Measurements from ENCODE around the gene COG1. TPM values are rescaled to one million over a fixed set of nuclear protein-coding genes. Genes with fewer than 3 reads are reported as not detected.
"Not testable (repeated sequence)": the region's sequence is repeated elsewhere in the genome, so short reads cannot be mapped to it uniquely, and the experiment has no call there.

COG1 gene
- total RNA-seq, 4 donors from 2014 or later, result 54.2 to 126 (median 69.1) TPM

GRCh38 chr17:73148540-73149334 lies 44.1 kb upstream of the COG1 start:
- 74 to 78% methylated on average over 5 to 6 of the region's 6 CpGs for WGBS, 2 donors (ENCODE audit: low coverage in 1 of 2)
- Histone ChIP-seq H3K9me3 (no peaks in the 10 kb centered on the region), H3K4me3 (no peak overlapping the region), H3K36me3 (no peaks in the 10 kb centered on the region), H3K27me3 (peaks cover 33% of the 10 kb centered on the region), H3K27ac (no peak overlapping the region), H3K4me1 (peaks cover 0 to 9% (median 3%) of the 10 kb centered on the region in 4 donors)
- DNase-seq, result no peak
- in situ Hi-C loops (cut with MboI; ENCODE audit: low pct_ligation_motif_present in 1 of 4, low pct_unique_long_range_greater_than_20kb in 1 of 4, low sequenced_read_pairs in 3 of 4), result no loop called here
- TF ChIP-seq EP300 (IDR thresholded peaks at IDR 0.05; ENCODE audit: low read depth), result no peak
- TF ChIP-seq POLR2AphosphoS5 (IDR thresholded peaks at IDR 0.05), result no peak
- no peak for TF ChIP-seq POLR2A (IDR thresholded peaks at IDR 0.05)
- TF ChIP-seq CTCF (IDR thresholded peaks at IDR 0.05), result no peak
- intact Hi-C loops (cut with DNase I; ENCODE audit: low total_unique reads), result no loop called here

- not testable (repeated sequence) for H3K9me3 ChIP-seq, H3K4me3 ChIP-seq, H3K36me3 ChIP-seq, DNase-seq, H3K27ac ChIP-seq
- intact Hi-C loops (cut with DNase I; ENCODE audit: low total_unique reads) (loop anchor here (10.0 kb wide), 1 partner anchor 426 kb away; no protein-coding TSS in a partner anchor), in situ Hi-C loops (cut with MboI; ENCODE audit: low pct_ligation_motif_present in 1 of 4, low pct_unique_long_range_greater_than_20kb in 1 of 4, low sequenced_read_pairs in 3 of 4) (loop anchor here in 3 of 4 donors (10.0 to 25.0 kb wide), 3 partner anchors 163 to 588 kb away; no protein-coding TSS in a partner anchor)
- peaks cover 0 to 10% (median 3%) of the 10 kb centered on the region in 4 donors for H3K4me1 ChIP-seq
- H3K27me3 ChIP-seq, result peaks cover 41% of the 10 kb centered on the region
- 40 to 56% methylated on average over 8 to 14 of the region's 14 CpGs for WGBS, 2 donors (ENCODE audit: low coverage in 1 of 2)
Measured at GRCh38 chr17:73150622-73151300, 42.1 kb upstream of the COG1 start.

GRCh38 chr17:73151916-73152632 lies 40.8 kb upstream of the COG1 start:
- H3K27ac ChIP-seq, result no peak overlapping the region
- peaks cover 46% of the 10 kb centered on the region for H3K27me3 ChIP-seq
- TF ChIP-seq CTCF (IDR thresholded peaks at IDR 0.05) (no peak), EP300 (IDR thresholded peaks at IDR 0.05; ENCODE audit: low read depth) (no peak), POLR2A (IDR thresholded peaks at IDR 0.05) (no peak), POLR2AphosphoS5 (IDR thresholded peaks at IDR 0.05) (no peak)
- no peak overlapping the region for H3K4me3 ChIP-seq
- no peaks in the 10 kb centered on the region for H3K36me3 ChIP-seq
- 15 to 42% methylated on average over 4 to 9 of the region's 9 CpGs for WGBS, 2 donors (ENCODE audit: low coverage in 1 of 2)
- no peaks in the 10 kb centered on the region for H3K9me3 ChIP-seq
- no peak for DNase-seq
- intact Hi-C loops (cut with DNase I; ENCODE audit: low total_unique reads) (loop anchor here (10.0 kb wide), 1 partner anchor 427 kb away; no protein-coding TSS in a partner anchor), in situ Hi-C loops (cut with MboI; ENCODE audit: low pct_ligation_motif_present in 1 of 4, low pct_unique_long_range_greater_than_20kb in 1 of 4, low sequenced_read_pairs in 3 of 4) (loop anchor here in 3 of 4 donors (10.0 to 25.0 kb wide), 3 partner anchors 165 to 590 kb away; no protein-coding TSS in a partner anchor)
- peaks cover 0 to 18% (median 3%) of the 10 kb centered on the region in 4 donors for H3K4me1 ChIP-seq

- Histone ChIP-seq H3K27ac (no peak overlapping the region), H3K27me3 (peaks cover 45% of the 10 kb centered on the region), H3K36me3 (no peaks in the 10 kb centered on the region), H3K4me3 (no peak overlapping the region), H3K4me1 (peaks cover 0 to 18% (median 3%) of the 10 kb centered on the region in 4 donors), H3K9me3 (no peaks in the 10 kb centered on the region)
- intact Hi-C loops (cut with DNase I; ENCODE audit: low total_unique reads) (loop anchor here (10.0 kb wide), 1 partner anchor 431 kb away; no protein-coding TSS in a partner anchor), in situ Hi-C loops (cut with MboI; ENCODE audit: low pct_ligation_motif_present in 1 of 4, low pct_unique_long_range_greater_than_20kb in 1 of 4, low sequenced_read_pairs in 3 of 4) (loop anchor here in 3 of 4 donors (10.0 to 25.0 kb wide), 3 partner anchors 168 to 593 kb away; no protein-coding TSS in a partner anchor)
- 68% methylated on average over 15 of the region's 15 CpGs; no CpG with 5 or more reads in 1 of the 2 donors for WGBS, 2 donors (ENCODE audit: low coverage in 1 of 2)
- TF ChIP-seq POLR2AphosphoS5 (IDR thresholded peaks at IDR 0.05) (no peak), POLR2A (IDR thresholded peaks at IDR 0.05) (no peak), EP300 (IDR thresholded peaks at IDR 0.05; ENCODE audit: low read depth) (no peak), CTCF (IDR thresholded peaks at IDR 0.05) (no peak)
- DNase-seq, result no peak
Measured at GRCh38 chr17:73155410-73156165, 37.3 kb upstream of the COG1 start.

Measured in transverse colon (tissue), 4 donors.